DND-41 (cell line): Measurements from ENCODE around the gene DNAH10.

Experiments
- ATAC-seq: fragments of 200-7000 bp; cut with Tn5 transposase; 3 replicates; pipeline ENCODE4 v1.9.1; 2021; ENCODE audit warnings: low read depth; ENCODE audit not compliant: insufficient read depth
- DNase-seq: peaks from one replicate; pipeline ENCODE4 v3.0.0-alpha.2; 2020
- H2AFZ ChIP-seq: 2 replicates; pipeline ENCODE4 v1.6.0; 2012; ENCODE audit warnings: low read depth, low read length
- H3K27ac ChIP-seq: 2 replicates; pipeline ENCODE4 v1.5.1; 2012; ENCODE audit warnings: low read length, inconsistent platforms
- H3K27me3 ChIP-seq: fragments of 200-600 bp; sonication (generic); 2 replicates; pipeline ENCODE4 v1.6.0; 2012; ENCODE audit warnings: low read length, mild to moderate bottlenecking, inconsistent platforms; ENCODE audit not compliant: insufficient read depth, poor library complexity
- H3K36me3 ChIP-seq: 2 replicates; pipeline ENCODE4 v1.5.1; 2012; ENCODE audit warnings: low read length, inconsistent platforms; ENCODE audit not compliant: insufficient read depth
- H3K4me1 ChIP-seq: 2 replicates; pipeline ENCODE4 v1.5.1; 2012; ENCODE audit warnings: mild to moderate bottlenecking, low read length; ENCODE audit not compliant: insufficient read depth
- H3K4me2 ChIP-seq: 2 replicates; pipeline ENCODE4 v1.6.0; 2012; ENCODE audit warnings: mild to moderate bottlenecking, moderate library complexity, low read length, inconsistent platforms; ENCODE audit not compliant: insufficient read depth
- H3K4me3 ChIP-seq, 2 experiments: fragments of 200-600 bp in 1 of 2; shearing (Covaris generic) in 1 of 2; 2 replicates each; pipeline ENCODE4 v1.5.1; 2012 to 2016; ENCODE audit warnings: inconsistent platforms in 2 of 2, low read length in 2 of 2, mild to moderate bottlenecking in 2 of 2, low read depth in 1 of 2, moderate library complexity in 1 of 2
- H3K79me2 ChIP-seq: 2 replicates; pipeline ENCODE4 v1.6.0; 2012; ENCODE audit warnings: low read length, inconsistent platforms; ENCODE audit not compliant: insufficient read depth
- H3K9ac ChIP-seq: 2 replicates; pipeline ENCODE4 v1.6.0; 2012; ENCODE audit warnings: low read depth, mild to moderate bottlenecking, inconsistent platforms, low read length, moderate library complexity
- H3K9me3 ChIP-seq: 2 replicates; pipeline ENCODE4 v1.5.1; 2012; ENCODE audit warnings: low read length, moderate library complexity, mild to moderate bottlenecking, inconsistent platforms; ENCODE audit not compliant: insufficient read depth, severe bottlenecking
- H4K20me1 ChIP-seq: 2 replicates; pipeline ENCODE4 v1.6.0; 2012; ENCODE audit warnings: low read length; ENCODE audit not compliant: insufficient read depth
- EZH2 ChIP-seq: IDR thresholded peaks from 3 replicates; pipeline ENCODE4 v1.6.1; 2012; ENCODE audit warnings: borderline replicate concordance, low read depth, mild to moderate bottlenecking, moderate library complexity, low read length, inconsistent platforms; ENCODE audit not compliant: severe bottlenecking
- TF ChIP-seq, protein P1 (sequence below): IDR thresholded peaks from 2 replicates; pipeline ENCODE4 v1.5.1; 2012; ENCODE audit warnings: borderline replicate concordance, low read length, moderate library complexity, mild to moderate bottlenecking; ENCODE audit not compliant: poor library complexity, severe bottlenecking; ENCODE audit errors: extremely low read depth

DNAH10 gene

DNA sequence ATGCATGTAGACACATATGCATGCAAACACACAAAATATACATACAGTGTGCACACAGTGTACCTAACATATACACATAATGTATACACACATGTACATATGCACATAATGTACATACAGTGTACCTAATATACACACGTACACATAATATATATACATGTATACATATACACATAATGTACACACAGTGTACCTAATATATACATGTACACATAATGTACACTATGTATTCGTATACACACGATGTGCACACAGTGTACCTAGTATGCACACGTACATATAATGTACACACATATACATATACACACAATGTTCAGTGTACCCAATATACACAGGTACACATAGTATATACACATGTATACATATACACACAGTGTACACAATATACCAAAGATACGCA lies 70.0 kb downstream of the DNAH10 start:
- H3K27ac ChIP-seq = no peak overlapping the region
- H3K79me2 ChIP-seq = no peaks in the 10 kb centered on the region
- H3K9me3 ChIP-seq = no peaks in the 10 kb centered on the region
- H2AFZ ChIP-seq = no peak overlapping the region
- DNase-seq (no peak), ATAC-seq (no peak)
- H3K9ac ChIP-seq = no peak overlapping the region
- H3K4me2 ChIP-seq = no peak overlapping the region
- H3K4me3 ChIP-seq = no peak overlapping the region
- no peaks in the 10 kb centered on the region for H4K20me1 ChIP-seq
- no peaks in the 10 kb centered on the region for H3K27me3 ChIP-seq
- no peaks in the 10 kb centered on the region for H3K4me1 ChIP-seq
- TF ChIP-seq, protein P1, sequence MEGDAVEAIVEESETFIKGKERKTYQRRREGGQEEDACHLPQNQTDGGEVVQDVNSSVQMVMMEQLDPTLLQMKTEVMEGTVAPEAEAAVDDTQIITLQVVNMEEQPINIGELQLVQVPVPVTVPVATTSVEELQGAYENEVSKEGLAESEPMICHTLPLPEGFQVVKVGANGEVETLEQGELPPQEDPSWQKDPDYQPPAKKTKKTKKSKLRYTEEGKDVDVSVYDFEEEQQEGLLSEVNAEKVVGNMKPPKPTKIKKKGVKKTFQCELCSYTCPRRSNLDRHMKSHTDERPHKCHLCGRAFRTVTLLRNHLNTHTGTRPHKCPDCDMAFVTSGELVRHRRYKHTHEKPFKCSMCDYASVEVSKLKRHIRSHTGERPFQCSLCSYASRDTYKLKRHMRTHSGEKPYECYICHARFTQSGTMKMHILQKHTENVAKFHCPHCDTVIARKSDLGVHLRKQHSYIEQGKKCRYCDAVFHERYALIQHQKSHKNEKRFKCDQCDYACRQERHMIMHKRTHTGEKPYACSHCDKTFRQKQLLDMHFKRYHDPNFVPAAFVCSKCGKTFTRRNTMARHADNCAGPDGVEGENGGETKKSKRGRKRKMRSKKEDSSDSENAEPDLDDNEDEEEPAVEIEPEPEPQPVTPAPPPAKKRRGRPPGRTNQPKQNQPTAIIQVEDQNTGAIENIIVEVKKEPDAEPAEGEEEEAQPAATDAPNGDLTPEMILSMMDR = no peak
- TF ChIP-seq EZH2 = no peak
- H3K36me3 ChIP-seq = no peaks in the 10 kb centered on the region

DNA sequence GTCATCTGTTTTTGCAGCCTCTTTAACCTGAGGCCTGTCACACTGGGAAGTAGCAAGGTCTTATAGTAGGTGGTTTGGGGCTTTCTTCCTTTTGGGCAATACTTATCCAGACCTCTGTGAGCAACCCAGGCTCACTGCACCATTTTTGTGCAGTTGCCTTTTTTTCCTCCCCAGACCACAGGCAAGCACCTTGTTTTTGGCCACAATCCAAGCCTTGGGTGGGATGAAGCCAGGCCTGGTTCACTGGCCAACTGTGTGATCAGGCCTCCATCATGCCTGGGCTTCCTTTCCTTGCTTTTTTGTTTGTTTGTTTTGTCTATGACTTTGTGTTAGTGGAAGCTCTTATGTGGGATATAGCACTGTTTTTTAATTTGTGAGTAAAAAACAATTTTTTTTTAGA lies 71.7 kb downstream of the DNAH10 start:
- no peak for ATAC-seq
- Histone ChIP-seq H3K4me1 (no peaks in the 10 kb centered on the region), H3K4me3 (no peak overlapping the region), H3K9me3 (no peaks in the 10 kb centered on the region), H3K27me3 (peaks cover 3% of the 10 kb centered on the region), H2AFZ (no peak overlapping the region), H3K36me3 (no peaks in the 10 kb centered on the region), H3K27ac (no peak overlapping the region), H3K79me2 (no peaks in the 10 kb centered on the region), H4K20me1 (no peaks in the 10 kb centered on the region), H3K9ac (no peak overlapping the region), H3K4me2 (no peak overlapping the region)
- DNase-seq = no peak
- TF ChIP-seq, protein P1 = no peak
- no peak for TF ChIP-seq EZH2

DNA sequence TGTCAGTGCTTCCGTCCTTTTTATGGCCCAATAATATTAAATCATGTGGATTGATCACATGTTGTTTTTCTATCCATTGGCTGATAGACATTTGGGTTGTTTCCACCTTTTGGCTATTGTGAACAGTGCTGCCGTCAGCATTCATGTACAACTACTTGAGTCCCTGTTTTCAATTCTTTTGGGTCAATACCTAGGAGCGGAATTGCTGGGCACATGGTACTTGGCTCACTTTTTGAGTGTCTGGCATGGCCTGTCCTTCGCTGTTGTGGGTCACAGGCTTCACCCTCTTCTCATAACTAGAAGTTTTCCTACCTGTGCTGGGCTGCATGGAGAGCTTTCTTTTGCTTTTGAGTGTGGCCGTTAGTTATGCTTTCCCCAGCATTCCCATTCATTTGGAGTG lies 72.7 kb downstream of the DNAH10 start:
- Histone ChIP-seq H3K9ac (no peak overlapping the region), H3K27ac (no peak overlapping the region), H3K4me3 (no peak overlapping the region), H3K4me2 (no peak overlapping the region), H3K27me3 (peaks cover 3% of the 10 kb centered on the region), H2AFZ (no peak overlapping the region), H3K36me3 (no peaks in the 10 kb centered on the region), H4K20me1 (no peaks in the 10 kb centered on the region), H3K4me1 (no peaks in the 10 kb centered on the region), H3K79me2 (no peaks in the 10 kb centered on the region), H3K9me3 (no peaks in the 10 kb centered on the region)
- DNase-seq (no peak), ATAC-seq (no peak)
- no peak for TF ChIP-seq EZH2
- TF ChIP-seq, protein P1 = no peak

DNA sequence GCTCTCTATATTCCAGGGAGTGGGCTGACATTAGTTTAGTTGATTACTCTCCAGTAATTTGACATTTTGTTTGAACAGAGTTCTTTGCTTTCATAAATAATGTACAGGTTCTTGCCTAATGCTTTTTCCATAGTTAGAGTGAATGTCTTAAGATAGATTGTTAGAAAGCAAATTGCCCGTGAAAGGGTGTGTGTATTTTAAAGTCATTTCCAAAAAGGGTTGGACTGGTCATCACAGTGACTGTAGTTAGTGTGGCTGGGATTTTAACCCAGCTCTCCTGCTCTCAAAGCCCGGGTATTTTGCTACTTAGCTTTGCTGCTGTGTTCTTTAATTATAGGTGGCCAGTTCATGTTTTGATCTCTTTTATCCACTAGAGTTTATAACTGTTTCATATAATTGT lies 74.2 kb downstream of the DNAH10 start:
- TF ChIP-seq EZH2 = no peak
- TF ChIP-seq, protein P1 = no peak
- Histone ChIP-seq H3K36me3 (no peaks in the 10 kb centered on the region), H3K27ac (no peak overlapping the region), H3K9me3 (no peaks in the 10 kb centered on the region), H3K79me2 (no peaks in the 10 kb centered on the region), H3K27me3 (peaks cover 3% of the 10 kb centered on the region), H3K4me1 (no peaks in the 10 kb centered on the region), H3K4me2 (no peak overlapping the region), H3K9ac (no peak overlapping the region), H2AFZ (no peak overlapping the region), H3K4me3 (no peak overlapping the region), H4K20me1 (no peaks in the 10 kb centered on the region)
- DNase-seq (no peak), ATAC-seq (no peak)
